PFSK-1 (cell line): ENCODE results near the gene FAM217A.

Experiments
- POLR2AphosphoS5 ChIP-seq: IDR thresholded peaks from 2 replicates; pipeline ENCODE4 v1.6.1; 2012; ENCODE audit warnings: low read depth, mild to moderate bottlenecking, control low read depth, low read length, moderate library complexity
- SIN3A ChIP-seq: IDR thresholded peaks from 2 replicates; pipeline ENCODE4 v1.6.1; 2012; ENCODE audit warnings: mild to moderate bottlenecking, low read length, moderate library complexity, borderline replicate concordance; ENCODE audit not compliant: insufficient read depth
- TAF1 ChIP-seq: IDR thresholded peaks from 2 replicates; pipeline ENCODE4 v1.6.1; 2012; ENCODE audit warnings: low read length, control low read depth, borderline replicate concordance; ENCODE audit not compliant: insufficient read depth

- TF ChIP-seq POLR2AphosphoS5 (no peak), SIN3A (no peak), TAF1 (no peak)
Measured at GRCh38 chr6:4107873-4108272, 28.9 kb upstream of the FAM217A start.
